Measurements from ENCODE around the gene ZNF354B.
"Not testable (repeated sequence)": the region's sequence is repeated elsewhere in the genome, so short reads cannot be mapped to it uniquely, and the experiment has no call there.

The ZNF354B gene

GRCh38 chr5:178870411-178870810, 10.7 kb downstream of the ZNF354B start:
- DNase-seq (ENCODE audit: extremely low spot score), result no peak
- POLR2A ChIA-PET, result no interaction called here
- no peak for TF ChIP-seq ELF4 (IDR thresholded peaks at IDR 0.05)
- TF ChIP-seq L3MBTL2 (conservative IDR thresholded peaks at IDR 0.05), result no peak
- TF ChIP-seq FOXA1 (IDR thresholded peaks at IDR 0.05), result no peak
- no peak for TF ChIP-seq PKNOX1 (IDR thresholded peaks at IDR 0.05)
- TF ChIP-seq CTBP1 (IDR thresholded peaks at IDR 0.05; ENCODE audit: borderline replicate concordance), result no peak
- TF ChIP-seq FOXM1 (IDR thresholded peaks at IDR 0.05; ENCODE audit: borderline replicate concordance), result no peak
- no peak for TF ChIP-seq SUZ12 (IDR thresholded peaks at IDR 0.05)
- TF ChIP-seq BHLHE40 (IDR thresholded peaks at IDR 0.05; ENCODE audit: borderline replicate concordance), result no peak
- no peak for TF ChIP-seq LEF1 (IDR thresholded peaks at IDR 0.05; ENCODE audit: borderline replicate concordance)
- TF ChIP-seq ARNT (IDR thresholded peaks at IDR 0.05), result no peak
- TF ChIP-seq SP1 (IDR thresholded peaks at IDR 0.05), result no peak
- no peak for TF ChIP-seq TARDBP (IDR thresholded peaks at IDR 0.05)
- TF ChIP-seq HDGF (IDR thresholded peaks at IDR 0.05; ENCODE audit: borderline replicate concordance), result no peak
- no peak for TF ChIP-seq FOXK2 (IDR thresholded peaks at IDR 0.05)
- no peak for TF ChIP-seq NFRKB (IDR thresholded peaks at IDR 0.05)
- TF ChIP-seq ZNF384 (IDR thresholded peaks at IDR 0.05), result no peak
- CTCF ChIA-PET, result no interaction called here

- DNase-seq (ENCODE audit: extremely low spot score), result no peak
- no peak for TF ChIP-seq SUZ12 (IDR thresholded peaks at IDR 0.05)
- TF ChIP-seq ZNF384 (IDR thresholded peaks at IDR 0.05), result no peak
- TF ChIP-seq TARDBP (IDR thresholded peaks at IDR 0.05), result no peak
- no peak for TF ChIP-seq CTBP1 (IDR thresholded peaks at IDR 0.05; ENCODE audit: borderline replicate concordance)
- TF ChIP-seq BHLHE40 (IDR thresholded peaks at IDR 0.05; ENCODE audit: borderline replicate concordance), result no peak
- TF ChIP-seq ELF4 (IDR thresholded peaks at IDR 0.05), result no peak
- ChIA-PET CTCF (no interaction called here), POLR2A (no interaction called here)
Observed at GRCh38 chr5:178872302-178872701, 12.5 kb downstream of the ZNF354B start.

- DNase-seq (ENCODE audit: extremely low spot score); CTCF ChIA-PET; POLR2A ChIA-PET: not testable (repeated sequence)
Observed at GRCh38 chr5:178883115-178883694, 23.5 kb downstream of the ZNF354B start.

GRCh38 chr5:178883815-178884430, 24.2 kb downstream of the ZNF354B start:
- POLR2A ChIA-PET, result no interaction called here
- DNase-seq (ENCODE audit: extremely low spot score), result no peak
- no peak for TF ChIP-seq HDGF (IDR thresholded peaks at IDR 0.05; ENCODE audit: borderline replicate concordance)
- no peak for TF ChIP-seq ARNT (IDR thresholded peaks at IDR 0.05)
- TF ChIP-seq SUZ12 (IDR thresholded peaks at IDR 0.05), result no peak
- no peak for TF ChIP-seq TARDBP (IDR thresholded peaks at IDR 0.05)
- TF ChIP-seq NFRKB (IDR thresholded peaks at IDR 0.05), result no peak
- TF ChIP-seq LEF1 (IDR thresholded peaks at IDR 0.05; ENCODE audit: borderline replicate concordance), result no peak
- TF ChIP-seq ZNF384 (IDR thresholded peaks at IDR 0.05), result no peak
- TF ChIP-seq BHLHE40 (IDR thresholded peaks at IDR 0.05; ENCODE audit: borderline replicate concordance), result no peak
- no peak for TF ChIP-seq ELF4 (IDR thresholded peaks at IDR 0.05)
- no peak for TF ChIP-seq FOXA1 (IDR thresholded peaks at IDR 0.05)
- TF ChIP-seq SP1 (IDR thresholded peaks at IDR 0.05), result no peak
- TF ChIP-seq FOXM1 (IDR thresholded peaks at IDR 0.05; ENCODE audit: borderline replicate concordance), result no peak
- no peak for TF ChIP-seq L3MBTL2 (conservative IDR thresholded peaks at IDR 0.05)
- no peak for TF ChIP-seq CTBP1 (IDR thresholded peaks at IDR 0.05; ENCODE audit: borderline replicate concordance)
- TF ChIP-seq FOXK2 (IDR thresholded peaks at IDR 0.05), result no peak
- TF ChIP-seq PKNOX1 (IDR thresholded peaks at IDR 0.05), result no peak
- CTCF ChIA-PET, result no interaction called here

GRCh38 chr5:178895615-178896571, 36.1 kb downstream of the ZNF354B start, which contains the start of gene ZFP2:
Gene ZFP2 (plus strand): TSS chr5:178895913. CDS start chr5:178931314, 35,401 bp downstream.
- ChIA-PET CTCF (no interaction called here), POLR2A (no interaction called here)
- DNase-seq (ENCODE audit: extremely low spot score), result peak; percentile 76
- TF ChIP-seq FOXK2 (IDR thresholded peaks at IDR 0.05) (no peak), CTBP1 (IDR thresholded peaks at IDR 0.05; ENCODE audit: borderline replicate concordance) (no peak), L3MBTL2 (conservative IDR thresholded peaks at IDR 0.05) (peak; percentile 51)

- TF ChIP-seq NFRKB (IDR thresholded peaks at IDR 0.05) (no peak), ELF4 (IDR thresholded peaks at IDR 0.05) (no peak), ZNF384 (IDR thresholded peaks at IDR 0.05) (no peak), ARNT (IDR thresholded peaks at IDR 0.05) (no peak), SP1 (IDR thresholded peaks at IDR 0.05) (no peak), LEF1 (IDR thresholded peaks at IDR 0.05; ENCODE audit: borderline replicate concordance) (no peak), FOXM1 (IDR thresholded peaks at IDR 0.05; ENCODE audit: borderline replicate concordance) (no peak), TARDBP (IDR thresholded peaks at IDR 0.05) (no peak)
- no peak for DNase-seq (ENCODE audit: extremely low spot score)
- ChIA-PET CTCF (no interaction called here), POLR2A (no interaction called here)
Observed at GRCh38 chr5:178899289-178899688, 39.5 kb downstream of the ZNF354B start.
